ENCODE data around the gene MDP1. TPM values are rescaled to one million over a fixed set of nuclear protein-coding genes. Genes with fewer than 3 reads are reported as not detected.

Gene MDP1
- total and polyA plus RNA-seq, 10 of the 15 experiments (the other 5 are each of a cell fraction or from before 2014, with no cell fraction given) = 10.4 to 45.8 (median 23.5) TPM

DNA sequence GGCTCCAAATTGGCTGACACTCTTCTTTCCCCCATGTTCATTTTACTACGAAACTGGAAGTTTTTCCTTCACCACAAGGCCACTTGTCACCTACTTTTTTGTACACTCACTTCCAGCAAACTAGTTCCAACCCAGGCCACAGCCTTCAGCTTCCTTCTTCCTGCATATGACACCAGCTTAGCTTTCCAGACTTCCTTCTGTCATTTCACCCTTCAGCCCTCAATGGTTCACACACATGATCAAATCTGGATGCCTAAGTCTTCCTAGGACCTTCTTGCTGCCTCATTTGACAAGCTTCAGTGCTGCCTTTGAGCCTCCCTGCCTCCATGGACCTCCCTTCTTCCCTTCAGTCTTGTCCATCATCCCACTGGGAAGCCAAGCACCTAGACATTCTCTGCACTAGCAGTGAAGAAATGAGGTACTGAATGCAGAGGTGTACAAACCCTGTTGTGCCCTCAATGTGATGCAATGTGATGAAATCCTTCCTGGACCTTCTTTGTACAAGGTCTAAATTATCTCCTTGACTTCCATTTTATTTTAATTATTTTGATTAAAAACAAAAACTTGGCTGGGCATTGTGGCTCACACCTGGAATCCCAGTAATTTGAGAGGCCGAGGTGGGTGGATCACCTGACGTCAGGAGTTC is 48.3 kb downstream of the MDP1 start:
- RAD21 ChIA-PET (ENCODE audit: unreplicated experiment) = no interaction called here
- no peaks in the 10 kb centered on the region for H4K20me1 ChIP-seq (ENCODE audit: control insufficient read depth, insufficient read depth)
- no peak overlapping the region for H2AFZ ChIP-seq (ENCODE audit: control insufficient read depth, low read depth, low read length)
- H3K4me1 ChIP-seq (ENCODE audit: control insufficient read depth, insufficient read depth, low read length) = peaks cover 28% of the 10 kb centered on the region
- DNase-seq (ENCODE audit: low read depth, low spot score) (no peak), ATAC-seq (no peak), FAIRE-seq (no peak)
- in situ Hi-C loops (cut with MboI) = no loop called here
- POLR2A ChIA-PET = interaction anchor here (1.1 kb wide), 1 partner anchor 28 kb away, joined by 3 read pairs; the partner anchor contains the start of gene TM9SF1
- BruUV-seq (replicated peaks) = no TSS peak
- 98% methylated on average over 3 of the region's 3 CpGs for WGBS (ENCODE audit: insufficient coverage, insufficient replicate concordance, low lambda C conversion rate, missing lambda C conversion rate)
- no peak overlapping the region for H3K27ac ChIP-seq (ENCODE audit: control insufficient read depth, insufficient read depth)
- intact Hi-C loops (cut with micrococcal nuclease; ENCODE audit: unreplicated experiment) = no loop called here
- SMC1A ChIA-PET (ENCODE audit: uncharacterized antibody, unreplicated experiment) = no interaction called here
- no peak overlapping the region for H3K4me3 ChIP-seq
- CTCF ChIA-PET = no interaction called here
- peaks cover 31% of the 10 kb centered on the region for H3K79me2 ChIP-seq (ENCODE audit: control insufficient read depth, insufficient read depth, low read length)
- H3K36me3 ChIP-seq (ENCODE audit: control insufficient read depth in 2 of 2, insufficient read depth in 2 of 2, low read length in 1 of 2) = peaks cover 30 to 49% of the 10 kb centered on the region in 2 experiments
- no peak overlapping the region for H3K9ac ChIP-seq (ENCODE audit: control insufficient read depth, insufficient read depth, low read length)
- H3K27me3 ChIP-seq (replicated peaks in 1 of 2; ENCODE audit: control insufficient read depth in 2 of 2, insufficient read depth in 2 of 2, low read length in 1 of 2) = no peaks in the 10 kb centered on the region
- no peaks in the 10 kb centered on the region for H3K9me3 ChIP-seq (replicated peaks; ENCODE audit: control insufficient read depth, insufficient read depth, low read length)
- no peak overlapping the region for H3K4me2 ChIP-seq (ENCODE audit: control insufficient read depth, insufficient read depth)
- TF ChIP-seq POLR2A (IDR thresholded peaks at IDR 0.05; ENCODE audit: low read depth, low read length) (peak; percentile 76), SMAD5 (IDR thresholded peaks at IDR 0.05; ENCODE audit: low read depth) (peak; percentile 80), POLR2AphosphoS5 (IDR thresholded peaks at IDR 0.05; ENCODE audit: low read length) (peak; percentile 77)
- TF ChIP-seq, protein P1, sequence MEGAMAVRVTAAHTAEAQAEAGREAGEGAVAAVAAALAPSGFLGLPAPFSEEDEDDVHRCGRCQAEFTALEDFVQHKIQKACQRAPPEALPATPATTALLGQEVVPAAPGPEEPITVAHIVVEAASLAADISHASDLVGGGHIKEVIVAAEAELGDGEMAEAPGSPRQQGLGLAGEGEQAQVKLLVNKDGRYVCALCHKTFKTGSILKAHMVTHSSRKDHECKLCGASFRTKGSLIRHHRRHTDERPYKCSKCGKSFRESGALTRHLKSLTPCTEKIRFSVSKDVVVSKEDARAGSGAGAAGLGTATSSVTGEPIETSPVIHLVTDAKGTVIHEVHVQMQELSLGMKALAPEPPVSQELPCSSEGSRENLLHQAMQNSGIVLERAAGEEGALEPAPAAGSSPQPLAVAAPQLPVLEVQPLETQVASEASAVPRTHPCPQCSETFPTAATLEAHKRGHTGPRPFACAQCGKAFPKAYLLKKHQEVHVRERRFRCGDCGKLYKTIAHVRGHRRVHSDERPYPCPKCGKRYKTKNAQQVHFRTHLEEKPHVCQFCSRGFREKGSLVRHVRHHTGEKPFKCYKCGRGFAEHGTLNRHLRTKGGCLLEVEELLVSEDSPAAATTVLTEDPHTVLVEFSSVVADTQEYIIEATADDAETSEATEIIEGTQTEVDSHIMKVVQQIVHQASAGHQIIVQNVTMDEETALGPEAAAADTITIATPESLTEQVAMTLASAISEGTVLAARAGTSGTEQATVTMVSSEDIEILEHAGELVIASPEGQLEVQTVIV (IDR thresholded peaks at IDR 0.05; ENCODE audit: borderline replicate concordance, partially characterized antibody) = no peak

DNA sequence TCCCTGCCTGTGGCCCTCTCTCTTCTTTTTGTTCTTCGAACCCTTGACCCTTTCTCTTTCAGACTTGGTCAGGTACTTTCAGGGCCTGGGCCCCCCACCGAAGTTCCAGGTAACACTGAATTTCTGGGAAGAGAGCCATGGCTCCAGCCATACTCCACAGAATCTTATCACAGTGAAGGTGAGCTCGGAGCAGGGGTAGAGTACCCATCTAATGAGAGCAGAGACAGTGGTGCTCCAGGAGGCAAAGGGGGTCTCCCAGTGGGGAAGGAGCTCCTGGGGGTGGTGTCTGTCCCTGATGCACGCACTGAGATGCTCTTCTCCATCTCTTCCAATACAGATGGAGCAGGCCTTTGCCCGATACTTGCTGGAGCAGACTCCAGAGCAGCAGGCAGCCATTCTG is 50.1 kb downstream of the MDP1 start:
- BruUV-seq (replicated peaks) = no TSS peak
- ChIA-PET CTCF (no interaction called here), RAD21 (ENCODE audit: unreplicated experiment) (no interaction called here), SMC1A (ENCODE audit: uncharacterized antibody, unreplicated experiment) (no interaction called here), POLR2A (interaction anchor here (1.0 kb wide), 1 partner anchor 30 kb away, joined by 3 read pairs; no protein-coding TSS in a partner anchor)
- intact Hi-C loops (cut with micrococcal nuclease; ENCODE audit: unreplicated experiment) (no loop called here), in situ Hi-C loops (cut with MboI) (no loop called here)
- H3K36me3 ChIP-seq (ENCODE audit: control insufficient read depth in 2 of 2, insufficient read depth in 2 of 2, low read length in 1 of 2) = peaks cover 30 to 49% of the 10 kb centered on the region in 2 experiments
- H3K27me3 ChIP-seq (replicated peaks in 1 of 2; ENCODE audit: control insufficient read depth in 2 of 2, insufficient read depth in 2 of 2, low read length in 1 of 2) = no peaks in the 10 kb centered on the region
- no peak for DNase-seq (ENCODE audit: low read depth, low spot score)
- H3K4me1 ChIP-seq (ENCODE audit: control insufficient read depth, insufficient read depth, low read length) = peaks cover 29% of the 10 kb centered on the region
- no peaks in the 10 kb centered on the region for H3K9me3 ChIP-seq (replicated peaks; ENCODE audit: control insufficient read depth, insufficient read depth, low read length)
- 96% methylated on average over 4 of the region's 5 CpGs for WGBS (ENCODE audit: insufficient coverage, insufficient replicate concordance, low lambda C conversion rate, missing lambda C conversion rate)
- no peak for ATAC-seq
- no peak overlapping the region for H2AFZ ChIP-seq (ENCODE audit: control insufficient read depth, low read depth, low read length)
- H3K4me3 ChIP-seq = no peak overlapping the region
- H4K20me1 ChIP-seq (ENCODE audit: control insufficient read depth, insufficient read depth) = no peaks in the 10 kb centered on the region
- no peak overlapping the region for H3K27ac ChIP-seq (ENCODE audit: control insufficient read depth, insufficient read depth)
- H3K4me2 ChIP-seq (ENCODE audit: control insufficient read depth, insufficient read depth) = peak overlapping the region; percentile 7; the same call in 1 of the 2 replicates
- TF ChIP-seq POLR2AphosphoS5 (IDR thresholded peaks at IDR 0.05; ENCODE audit: low read length) (peak; percentile 61), TCF12 (IDR thresholded peaks at IDR 0.05; ENCODE audit: low read depth, low read length) (no peak), CBFB (IDR thresholded peaks at IDR 0.05; ENCODE audit: low read depth) (no peak)
- H3K9ac ChIP-seq (ENCODE audit: control insufficient read depth, insufficient read depth, low read length) = no peak overlapping the region
- peaks cover 43% of the 10 kb centered on the region for H3K79me2 ChIP-seq (ENCODE audit: control insufficient read depth, insufficient read depth, low read length)
- no peak for FAIRE-seq

Data from GM12878 (cell line).